UCSD-AML1 (cell line): ENCODE results near the gene VPS9D1.

Source experiments
- DNase-seq: peaks from one replicate; lab custom pipeline; 2025; ENCODE audit not compliant: unreplicated experiment; lab: John Stamatoyannopoulos, UW

The VPS9D1 gene

GRCh38 chr16:89720813-89721545 is at the start of gene VPS9D1, which contains the start of gene ZNF276:
Gene VPS9D1, minus strand, starts transcription at chr16:89720898. Its CDS starts 37 bp downstream, at chr16:89720861.
Gene ZNF276, plus strand, starts transcription at chr16:89721537. Its CDS starts 104 bp downstream, at chr16:89721641.
- DNase-seq = peak; percentile 90

DNA sequence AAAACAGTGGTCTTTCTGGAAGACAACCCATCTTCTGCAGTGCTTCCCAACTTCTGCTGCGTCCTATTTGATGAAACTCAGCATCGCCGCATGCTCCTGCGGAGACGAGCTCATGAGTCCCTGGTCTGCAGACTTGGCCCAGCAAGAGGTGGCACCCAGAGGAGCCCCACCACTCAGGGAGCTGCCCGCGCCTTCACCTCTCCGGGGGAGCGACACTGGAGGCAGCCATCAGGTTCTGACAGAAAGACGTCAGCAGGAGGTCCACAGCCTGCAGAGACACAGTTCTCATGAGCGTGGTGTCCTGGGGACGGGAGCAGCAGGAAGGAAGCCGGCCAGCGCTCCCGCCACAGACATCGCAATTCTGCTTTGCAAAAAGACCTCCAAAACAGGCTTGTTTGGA is 49.7 kb upstream of the VPS9D1 start:
- no peak for DNase-seq

DNA sequence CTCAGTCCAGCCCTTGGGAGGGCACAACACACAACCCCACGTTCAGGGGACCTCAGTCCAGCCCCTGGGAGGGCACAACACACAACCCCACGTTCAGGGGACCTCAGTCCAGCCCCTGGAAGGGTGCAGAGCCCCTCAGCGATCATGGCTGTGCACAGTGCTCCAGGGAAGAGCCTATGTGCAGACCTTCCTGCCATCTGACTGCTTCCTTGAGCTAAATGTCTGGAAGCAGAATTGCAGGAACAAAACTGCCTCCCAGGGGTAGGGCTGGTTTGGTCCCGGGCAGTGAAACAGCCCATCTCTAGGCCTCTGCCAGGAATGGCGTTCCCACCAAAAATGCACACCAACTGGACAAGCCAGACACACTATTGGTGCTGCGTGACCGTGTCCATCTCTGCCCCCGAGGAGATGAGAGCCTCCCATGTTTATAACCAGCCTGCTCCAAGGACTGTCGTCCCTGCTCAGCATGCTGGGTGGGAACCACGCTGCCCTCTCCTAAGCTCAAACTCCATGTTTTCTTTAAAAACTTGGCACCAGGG is 44.7 kb upstream of the VPS9D1 start:
- DNase-seq = no peak

- no peak for DNase-seq
Measured at GRCh38 chr16:89764711-89765201, 44.1 kb upstream of the VPS9D1 start.

DNA sequence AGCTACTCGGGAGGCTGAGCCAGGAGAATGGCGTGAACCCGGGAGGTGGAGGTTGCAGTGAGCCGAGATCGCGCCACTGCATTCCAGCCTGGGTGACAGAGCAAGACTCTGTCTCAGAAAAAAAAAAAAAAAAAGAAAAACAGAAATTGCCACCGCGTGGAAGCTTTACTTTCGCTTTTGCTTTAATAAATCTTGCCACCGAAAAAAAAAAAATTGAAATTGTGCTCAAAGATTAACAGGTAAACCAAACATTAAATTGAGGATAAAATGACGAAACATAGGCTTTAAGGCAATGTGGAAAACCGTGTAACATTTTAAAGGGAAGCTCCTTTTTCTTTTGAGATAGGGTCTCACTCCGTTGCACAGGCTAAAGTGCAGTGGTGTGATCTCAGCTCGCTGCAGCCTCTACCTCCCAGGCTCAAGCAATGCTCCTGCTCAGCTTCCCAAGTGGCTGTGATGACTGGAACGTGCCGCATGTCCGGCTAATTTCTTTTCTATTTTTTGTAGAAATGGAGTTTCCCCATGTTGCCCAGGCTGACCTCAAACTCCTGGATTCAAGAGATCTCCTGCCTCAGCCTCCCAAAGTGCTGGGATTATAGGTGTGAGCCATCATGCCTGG is 40.7 kb upstream of the VPS9D1 start:
- DNase-seq = no peak

- DNase-seq = no peak
Measured at GRCh38 chr16:89759746-89760340, 39.1 kb upstream of the VPS9D1 start.

- peak; percentile 56 for DNase-seq
Measured at GRCh38 chr16:89749637-89750036, 28.9 kb upstream of the VPS9D1 start.

DNA sequence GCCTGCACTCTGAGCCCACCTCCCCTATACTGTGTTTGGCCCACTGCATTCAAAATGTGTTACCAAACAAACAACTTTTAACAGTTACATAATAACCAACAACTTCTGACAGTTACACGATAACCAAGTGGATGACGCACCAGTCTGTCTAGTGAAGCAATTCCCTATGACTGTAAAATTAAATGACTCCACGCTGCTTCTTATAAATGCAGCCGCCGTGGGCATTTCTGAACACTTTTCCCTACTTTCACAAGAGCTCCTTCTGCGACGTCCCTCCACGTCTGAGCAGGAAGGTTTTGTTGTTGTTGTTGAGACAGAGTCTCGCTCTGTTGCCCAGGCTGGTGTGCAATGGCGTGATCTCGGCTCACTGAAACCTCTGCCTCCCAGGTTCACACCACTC is 28.2 kb upstream of the VPS9D1 start:
- DNase-seq = no peak

DNA sequence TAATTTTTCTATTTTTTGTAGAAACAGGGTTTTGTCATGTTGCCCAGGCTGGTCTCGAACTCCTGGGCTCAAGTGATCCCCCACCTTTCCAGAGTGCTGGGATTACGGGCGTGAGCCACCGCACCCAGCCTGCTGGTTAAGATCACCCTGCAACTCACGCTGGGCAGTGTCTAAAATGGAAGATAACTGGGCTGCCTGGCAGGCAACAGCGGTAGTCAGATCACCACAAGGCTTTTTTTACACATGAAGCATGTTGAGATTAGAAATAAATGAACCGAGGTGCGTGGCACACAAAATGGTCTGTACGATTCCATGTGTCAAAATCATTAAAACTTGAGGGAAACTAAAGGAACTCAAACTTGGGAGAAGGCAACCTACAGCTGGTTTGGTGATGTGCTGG is 27.4 kb upstream of the VPS9D1 start:
- no peak for DNase-seq

GRCh38 chr16:89746043-89746442 is 25.3 kb upstream of the VPS9D1 start:
- no peak for DNase-seq

DNA sequence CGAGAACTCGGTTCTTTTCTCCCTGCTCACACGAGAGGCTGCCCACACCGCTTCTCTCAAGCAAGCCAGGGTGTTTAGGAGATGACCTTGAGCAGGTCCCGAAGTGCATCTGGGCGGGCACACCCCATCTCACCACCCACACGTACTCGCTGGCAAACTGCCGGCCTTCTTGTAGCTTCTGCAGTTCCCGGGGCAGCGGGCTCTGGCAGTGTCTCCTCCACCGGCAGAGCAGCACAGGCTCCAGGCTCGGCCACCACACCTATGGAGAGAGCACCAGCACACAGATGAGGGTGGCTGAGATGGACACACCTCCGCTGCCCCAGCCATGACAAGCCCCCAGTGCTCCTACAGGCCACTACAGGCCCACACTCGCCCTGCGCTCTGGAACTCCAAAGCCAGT is 24.1 kb upstream of the VPS9D1 start:
- DNase-seq = no peak

- no peak for DNase-seq
Measured at GRCh38 chr16:89742948-89743347, 22.2 kb upstream of the VPS9D1 start.

- DNase-seq = no peak
Measured at GRCh38 chr16:89741342-89742014, 20.8 kb upstream of the VPS9D1 start.

GRCh38 chr16:89739383-89739782 is 18.7 kb upstream of the VPS9D1 start:
- DNase-seq = no peak

DNA sequence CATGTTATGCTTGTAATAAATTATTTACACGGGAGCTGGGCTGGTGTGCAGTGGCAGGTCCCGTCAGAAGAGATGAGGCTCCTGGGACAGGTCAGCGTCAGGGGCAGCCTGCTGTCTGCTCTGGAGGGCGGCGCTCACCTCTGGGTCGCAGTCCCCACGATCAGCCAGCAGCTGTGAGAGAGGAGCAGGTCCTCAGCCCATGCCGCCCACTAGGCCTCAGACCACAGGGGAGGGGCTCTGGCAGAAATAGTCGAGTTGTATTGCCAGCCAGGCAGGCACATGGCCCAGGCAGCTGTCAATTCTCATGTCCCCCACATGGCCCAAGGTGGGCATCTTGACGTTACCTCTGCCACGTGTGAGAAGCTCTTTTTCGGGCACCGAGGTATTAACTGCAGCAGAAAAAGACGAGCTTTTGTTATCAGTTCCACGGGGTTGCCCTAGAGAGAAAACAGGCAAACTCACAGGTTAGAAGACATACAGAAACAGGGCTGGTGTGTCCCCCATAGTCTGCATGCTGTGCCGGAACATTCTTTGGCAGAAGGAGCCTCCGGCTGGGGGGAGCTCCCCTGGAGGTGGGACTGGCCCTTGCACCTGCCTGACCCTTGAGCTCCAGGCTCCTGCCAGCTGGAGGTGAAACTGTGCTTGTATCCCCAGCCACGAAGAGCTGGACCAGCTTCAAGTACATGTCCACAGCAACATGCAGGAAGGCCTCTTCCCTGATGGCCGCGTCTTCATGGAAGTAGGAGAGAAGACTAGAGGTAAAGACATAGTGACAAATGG is 18.0 kb upstream of the VPS9D1 start:
- DNase-seq = no peak

- no peak for DNase-seq
Measured at GRCh38 chr16:89738072-89738377, 17.3 kb upstream of the VPS9D1 start.

- DNase-seq = no peak
Measured at GRCh38 chr16:89737341-89738071, 16.8 kb upstream of the VPS9D1 start.

DNA sequence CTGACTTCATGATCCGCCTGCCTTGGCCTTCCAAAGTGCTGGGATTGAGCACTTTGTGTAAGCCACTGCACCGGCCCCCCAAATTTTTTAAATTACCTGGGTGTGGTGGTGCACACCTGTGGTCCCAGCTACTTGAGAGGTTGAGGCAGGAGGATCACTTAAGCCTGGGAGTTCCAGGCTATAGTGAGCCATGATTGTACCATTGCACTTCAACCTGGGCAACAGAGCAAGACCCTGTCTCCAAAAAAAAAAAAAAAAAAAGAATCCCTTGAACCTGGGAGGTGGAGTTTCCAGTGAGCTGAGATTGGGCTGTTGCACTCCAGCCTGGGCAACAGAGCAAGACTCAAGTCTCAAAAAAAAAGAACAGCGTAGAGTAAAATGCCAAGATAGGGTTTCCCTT is 15.9 kb upstream of the VPS9D1 start:
- DNase-seq = no peak

DNA sequence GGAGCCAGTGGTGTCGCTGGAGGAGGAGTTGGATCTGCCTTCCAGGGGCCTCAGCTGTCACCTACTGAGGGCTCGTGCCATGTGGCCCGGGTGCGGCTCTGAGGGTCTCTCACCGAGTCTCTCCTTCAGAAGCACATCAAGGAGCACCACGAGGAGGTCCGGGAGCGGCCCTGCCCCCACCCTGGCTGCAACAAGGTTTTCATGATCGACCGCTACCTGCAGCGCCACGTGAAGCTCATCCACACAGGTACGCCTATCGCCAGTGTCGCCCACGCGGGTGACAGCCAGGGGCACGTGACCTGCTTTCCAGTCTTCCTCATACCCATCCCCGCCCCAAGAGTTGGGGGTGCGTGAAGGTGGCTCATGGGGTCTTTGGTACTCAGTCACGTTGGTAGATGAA is 13.1 kb upstream of the VPS9D1 start:
- DNase-seq = no peak

GRCh38 chr16:89733322-89733721 is 12.6 kb upstream of the VPS9D1 start:
- no peak for DNase-seq
